Karpas-422 (cell line): ENCODE measurements around the gene MTPN. TPM values are rescaled to one million over a fixed set of nuclear protein-coding genes. Genes with fewer than 3 reads are reported as not detected.

ENCODE experiments used
- DNase-seq: peaks from one replicate; pipeline ENCODE4 v3.0.0-alpha.2; 2015
- H2AFZ ChIP-seq: fragments of 200-600 bp; sonication (generic); 2 replicates; pipeline ENCODE4 v1.6.1; 2014; ENCODE audit warnings: antibody characterized with exemption, low read length, mixed read lengths
- H3K27ac ChIP-seq: fragments of 200-600 bp; sonication (generic); 2 replicates; pipeline ENCODE4 v1.5.1; 2014; ENCODE audit warnings: mild to moderate bottlenecking, low read length, moderate library complexity
- H3K27me3 ChIP-seq: fragments of 200-600 bp; sonication (generic); 2 replicates; pipeline ENCODE4 v1.6.1; 2014; ENCODE audit warnings: low read length, mixed read lengths
- H3K36me3 ChIP-seq: fragments of 200-600 bp; sonication (generic); 2 replicates; pipeline ENCODE4 v1.6.1; 2014; ENCODE audit warnings: low read length, mixed read lengths; ENCODE audit not compliant: insufficient read depth
- H3K4me1 ChIP-seq: fragments of 200-600 bp; sonication (generic); 2 replicates; pipeline ENCODE4 v1.6.1; 2014; ENCODE audit warnings: mild to moderate bottlenecking, low read length, mixed read lengths
- H3K4me2 ChIP-seq: fragments of 200-600 bp; sonication (generic); 2 replicates; pipeline ENCODE4 v1.6.1; 2014; ENCODE audit warnings: low read length, low read depth, mild to moderate bottlenecking; ENCODE audit not compliant: poor library complexity, severe bottlenecking
- H3K4me3 ChIP-seq: fragments of 200-600 bp; sonication (generic); 2 replicates; pipeline ENCODE4 v1.5.1; 2014; ENCODE audit warnings: mild to moderate bottlenecking, antibody characterized with exemption, low read length, mixed read lengths
- H3K79me2 ChIP-seq: fragments of 200-600 bp; sonication (generic); 2 replicates; pipeline ENCODE4 v1.6.1; 2014; ENCODE audit warnings: mild to moderate bottlenecking, low read length, mixed read lengths
- H3K9ac ChIP-seq: fragments of 200-600 bp; sonication (generic); 2 replicates; pipeline ENCODE4 v1.6.0; 2014; ENCODE audit warnings: low read length
- H3K9me2 ChIP-seq: fragments of 200-600 bp; sonication (generic), shearing (Covaris generic); replicated peaks from 2 replicates; pipeline ENCODE4 v1.6.0; 2014; ENCODE audit warnings: mild to moderate bottlenecking, low read length, moderate library complexity; ENCODE audit not compliant: insufficient read depth
- H3K9me3 ChIP-seq: fragments of 300-700, 200-600 bp; sonication (generic); 2 replicates; pipeline ENCODE4 v1.6.1; 2014; ENCODE audit warnings: low read length, mixed read lengths
- H4K20me1 ChIP-seq: fragments of 200-600 bp; sonication (generic); 2 replicates; pipeline ENCODE4 v1.6.1; 2014; ENCODE audit warnings: mild to moderate bottlenecking, antibody characterized with exemption, low read length, low read depth; ENCODE audit not compliant: insufficient read depth
- total RNA-seq: library from RNA; depleted of rRNA; stranded (reverse); fragments of >200 nt; shearing (Covaris generic); gene quantifications from 2 replicates; pipeline ENCODE4 v1.2.3, GENCODE V29; 2014; ENCODE audit warnings: low replicate concordance

The MTPN gene
- total RNA-seq, 1 experiment from 2014 or later: 140 TPM

- Histone ChIP-seq H3K27me3 (no peaks in the 10 kb centered on the region), H3K79me2 (no peaks in the 10 kb centered on the region), H3K4me1 (no peaks in the 10 kb centered on the region), H3K9ac (no peak overlapping the region), H3K9me2 (no peaks in the 10 kb centered on the region), H3K36me3 (no peaks in the 10 kb centered on the region), H3K4me2 (no peak overlapping the region), H3K27ac (no peak overlapping the region), H3K4me3 (no peak overlapping the region), H2AFZ (no peak overlapping the region), H4K20me1 (no peaks in the 10 kb centered on the region), H3K9me3 (no peaks in the 10 kb centered on the region)
- DNase-seq: no peak
These were observed 82.3 kb downstream of the MTPN start for GRCh38 chr7:135894816-135895215.

- no peaks in the 10 kb centered on the region for H3K36me3 ChIP-seq
- no peak overlapping the region for H3K27ac ChIP-seq
- H3K4me1 ChIP-seq: no peaks in the 10 kb centered on the region
- no peaks in the 10 kb centered on the region for H3K79me2 ChIP-seq
- H2AFZ ChIP-seq: no peak overlapping the region
- no peak overlapping the region for H3K9ac ChIP-seq
- H3K4me3 ChIP-seq: no peak overlapping the region
- no peak overlapping the region for H3K4me2 ChIP-seq
- H3K9me2 ChIP-seq: no peaks in the 10 kb centered on the region
- no peaks in the 10 kb centered on the region for H3K27me3 ChIP-seq
- H3K9me3 ChIP-seq: no peaks in the 10 kb centered on the region
- DNase-seq: no peak
- H4K20me1 ChIP-seq: no peaks in the 10 kb centered on the region
These were observed 87.3 kb downstream of the MTPN start for GRCh38 chr7:135889823-135890222.

- Histone ChIP-seq H3K36me3 (no peaks in the 10 kb centered on the region), H3K9ac (no peak overlapping the region), H3K4me3 (no peak overlapping the region), H3K27ac (no peak overlapping the region), H3K9me2 (no peaks in the 10 kb centered on the region), H3K4me2 (no peak overlapping the region), H3K79me2 (no peaks in the 10 kb centered on the region), H2AFZ (no peak overlapping the region), H3K27me3 (no peaks in the 10 kb centered on the region), H3K9me3 (no peaks in the 10 kb centered on the region), H4K20me1 (no peaks in the 10 kb centered on the region), H3K4me1 (no peaks in the 10 kb centered on the region)
- no peak for DNase-seq
These were observed 88.4 kb downstream of the MTPN start for GRCh38 chr7:135888740-135889139.

GRCh38 chr7:135886345-135887132 lies 90.6 kb downstream of the MTPN start:
- Histone ChIP-seq H3K79me2 (no peaks in the 10 kb centered on the region), H3K9me3 (no peaks in the 10 kb centered on the region), H2AFZ (no peak overlapping the region), H3K9ac (no peak overlapping the region), H3K4me1 (no peaks in the 10 kb centered on the region), H3K4me2 (no peak overlapping the region), H4K20me1 (no peaks in the 10 kb centered on the region), H3K36me3 (no peaks in the 10 kb centered on the region), H3K27ac (no peak overlapping the region), H3K9me2 (no peaks in the 10 kb centered on the region), H3K4me3 (no peak overlapping the region), H3K27me3 (no peaks in the 10 kb centered on the region)
- DNase-seq: no peak

- Histone ChIP-seq H3K36me3 (no peaks in the 10 kb centered on the region), H3K4me3 (no peak overlapping the region), H3K27me3 (no peaks in the 10 kb centered on the region), H3K4me2 (no peak overlapping the region), H3K9me2 (no peaks in the 10 kb centered on the region), H3K9ac (no peak overlapping the region), H3K79me2 (no peaks in the 10 kb centered on the region), H2AFZ (no peak overlapping the region), H3K27ac (no peak overlapping the region), H3K4me1 (no peaks in the 10 kb centered on the region), H3K9me3 (no peaks in the 10 kb centered on the region), H4K20me1 (no peaks in the 10 kb centered on the region)
- DNase-seq: no peak
These were observed 92.5 kb downstream of the MTPN start for GRCh38 chr7:135884495-135885232.

GRCh38 chr7:135879233-135879632 lies 97.9 kb downstream of the MTPN start:
- no peaks in the 10 kb centered on the region for H3K9me2 ChIP-seq
- no peak overlapping the region for H2AFZ ChIP-seq
- no peaks in the 10 kb centered on the region for H3K79me2 ChIP-seq
- H3K4me3 ChIP-seq: no peak overlapping the region
- no peak overlapping the region for H3K9ac ChIP-seq
- no peaks in the 10 kb centered on the region for H3K9me3 ChIP-seq
- no peak overlapping the region for H3K4me2 ChIP-seq
- H3K4me1 ChIP-seq: no peaks in the 10 kb centered on the region
- H4K20me1 ChIP-seq: no peaks in the 10 kb centered on the region
- no peak for DNase-seq
- no peaks in the 10 kb centered on the region for H3K27me3 ChIP-seq
- H3K27ac ChIP-seq: no peak overlapping the region
- no peaks in the 10 kb centered on the region for H3K36me3 ChIP-seq

GRCh38 chr7:135878284-135878683 lies 98.9 kb downstream of the MTPN start:
- DNase-seq: no peak
- Histone ChIP-seq H3K9ac (no peak overlapping the region), H3K9me2 (no peaks in the 10 kb centered on the region), H3K4me1 (no peaks in the 10 kb centered on the region), H3K27ac (no peak overlapping the region), H3K4me3 (no peak overlapping the region), H2AFZ (no peak overlapping the region), H3K79me2 (no peaks in the 10 kb centered on the region), H3K27me3 (no peaks in the 10 kb centered on the region), H4K20me1 (no peaks in the 10 kb centered on the region), H3K36me3 (no peaks in the 10 kb centered on the region), H3K4me2 (no peak overlapping the region), H3K9me3 (no peaks in the 10 kb centered on the region)

- no peaks in the 10 kb centered on the region for H3K27me3 ChIP-seq
- H4K20me1 ChIP-seq: no peaks in the 10 kb centered on the region
- H3K4me1 ChIP-seq: no peaks in the 10 kb centered on the region
- H3K36me3 ChIP-seq: no peaks in the 10 kb centered on the region
- H2AFZ ChIP-seq: no peak overlapping the region
- H3K27ac ChIP-seq: no peak overlapping the region
- DNase-seq: no peak
- no peaks in the 10 kb centered on the region for H3K9me3 ChIP-seq
- no peak overlapping the region for H3K4me2 ChIP-seq
- no peaks in the 10 kb centered on the region for H3K79me2 ChIP-seq
- no peak overlapping the region for H3K9ac ChIP-seq
- no peaks in the 10 kb centered on the region for H3K9me2 ChIP-seq
- H3K4me3 ChIP-seq: no peak overlapping the region
These were observed 99.4 kb downstream of the MTPN start for GRCh38 chr7:135877805-135878204.
